Astrocyte of the cerebellum (primary cell): ENCODE results near the gene ITPR3.
"Not testable (repeated sequence)": the region's sequence is repeated elsewhere in the genome, so short reads cannot be mapped to it uniquely, and the experiment has no call there.

Experiments used
- DNase-seq: peaks from one replicate; pipeline ENCODE4 v3.0.0-alpha.2; 2011; ENCODE audit warnings: low read depth
- H3K4me3 ChIP-seq: 2 replicates; pipeline ENCODE4 v1.5.1; 2011; ENCODE audit warnings: mild to moderate bottlenecking, low read depth, low read length, moderate library complexity
- in situ Hi-C: cut with HindIII; loops from 2 replicates; pipeline ENCODE4 v1.10.0; 2017; ENCODE audit warnings: low sequenced_read_pairs
- TF ChIP-seq, protein P1 (sequence below): IDR thresholded peaks from 2 replicates; pipeline ENCODE4 v1.5.1; 2012; ENCODE audit warnings: low read length, low read depth, moderate library complexity, mild to moderate bottlenecking; ENCODE audit errors: missing control alignments

ITPR3 gene

DNA sequence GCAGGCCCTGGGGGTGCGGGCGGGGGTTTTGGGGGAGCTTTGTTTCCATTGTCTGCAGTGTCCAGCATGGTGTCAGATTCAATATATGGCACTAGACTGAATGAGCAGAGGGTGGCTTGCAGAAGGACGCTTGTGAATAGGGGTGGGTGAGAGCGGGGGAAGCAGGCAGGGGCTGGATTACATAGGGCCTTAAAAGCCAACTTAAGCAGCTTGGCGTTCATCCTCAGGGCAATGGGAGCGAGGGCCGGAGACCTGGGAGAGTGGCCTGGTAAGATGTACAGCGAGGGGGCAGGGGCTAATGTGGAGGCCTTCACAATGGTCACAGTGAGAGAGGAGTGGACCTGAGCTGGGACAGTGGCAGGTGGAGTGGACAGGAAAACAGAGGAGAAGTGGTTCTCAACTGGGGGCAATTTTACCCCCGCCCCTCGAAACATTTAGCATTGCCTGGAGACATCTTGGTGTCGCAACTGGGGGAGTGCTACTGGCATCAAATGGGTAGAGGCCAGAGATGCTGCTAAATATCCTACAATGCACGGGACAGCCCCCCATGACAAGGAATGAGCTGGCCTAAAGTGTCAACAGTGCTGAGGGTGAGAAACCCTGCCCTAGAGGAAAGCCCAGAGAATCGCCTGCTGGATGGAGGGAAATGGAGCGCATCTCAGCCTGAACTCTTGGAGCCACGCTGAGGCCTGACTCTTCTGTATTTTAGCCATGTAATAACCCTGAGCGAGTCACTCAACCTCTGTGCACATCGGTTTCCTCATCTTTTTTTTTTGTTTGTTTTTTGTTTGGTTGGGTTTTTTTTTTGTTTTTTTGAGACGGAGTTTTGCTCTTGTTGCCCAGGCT, 25.9 kb upstream of the ITPR3 start:
- in situ Hi-C loops: no loop called here
- H3K4me3 ChIP-seq: no peak overlapping the region
- TF ChIP-seq, protein P1, sequence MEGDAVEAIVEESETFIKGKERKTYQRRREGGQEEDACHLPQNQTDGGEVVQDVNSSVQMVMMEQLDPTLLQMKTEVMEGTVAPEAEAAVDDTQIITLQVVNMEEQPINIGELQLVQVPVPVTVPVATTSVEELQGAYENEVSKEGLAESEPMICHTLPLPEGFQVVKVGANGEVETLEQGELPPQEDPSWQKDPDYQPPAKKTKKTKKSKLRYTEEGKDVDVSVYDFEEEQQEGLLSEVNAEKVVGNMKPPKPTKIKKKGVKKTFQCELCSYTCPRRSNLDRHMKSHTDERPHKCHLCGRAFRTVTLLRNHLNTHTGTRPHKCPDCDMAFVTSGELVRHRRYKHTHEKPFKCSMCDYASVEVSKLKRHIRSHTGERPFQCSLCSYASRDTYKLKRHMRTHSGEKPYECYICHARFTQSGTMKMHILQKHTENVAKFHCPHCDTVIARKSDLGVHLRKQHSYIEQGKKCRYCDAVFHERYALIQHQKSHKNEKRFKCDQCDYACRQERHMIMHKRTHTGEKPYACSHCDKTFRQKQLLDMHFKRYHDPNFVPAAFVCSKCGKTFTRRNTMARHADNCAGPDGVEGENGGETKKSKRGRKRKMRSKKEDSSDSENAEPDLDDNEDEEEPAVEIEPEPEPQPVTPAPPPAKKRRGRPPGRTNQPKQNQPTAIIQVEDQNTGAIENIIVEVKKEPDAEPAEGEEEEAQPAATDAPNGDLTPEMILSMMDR: no peak
- no peak for DNase-seq

DNA sequence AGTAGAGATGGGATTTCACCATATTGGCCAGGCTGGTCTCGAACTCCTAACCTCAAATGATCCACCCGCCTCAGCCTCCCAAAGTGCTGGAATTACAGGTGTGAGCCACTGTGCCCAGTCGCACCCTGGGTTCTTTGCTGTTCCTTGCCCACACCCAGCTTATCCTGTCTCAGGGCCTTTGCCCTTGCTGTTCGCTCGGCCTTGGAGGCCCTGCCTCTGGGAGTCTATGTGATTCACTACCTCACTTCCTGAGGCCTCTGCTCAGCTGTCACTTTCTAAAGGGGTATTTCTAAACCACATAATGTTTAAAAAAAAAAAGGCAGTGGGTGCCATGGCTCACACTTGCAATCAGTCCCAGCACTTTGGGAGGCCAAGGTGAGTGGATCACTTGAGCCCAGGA, 24.2 kb upstream of the ITPR3 start:
- in situ Hi-C loops, DNase-seq: not testable (repeated sequence)

DNA sequence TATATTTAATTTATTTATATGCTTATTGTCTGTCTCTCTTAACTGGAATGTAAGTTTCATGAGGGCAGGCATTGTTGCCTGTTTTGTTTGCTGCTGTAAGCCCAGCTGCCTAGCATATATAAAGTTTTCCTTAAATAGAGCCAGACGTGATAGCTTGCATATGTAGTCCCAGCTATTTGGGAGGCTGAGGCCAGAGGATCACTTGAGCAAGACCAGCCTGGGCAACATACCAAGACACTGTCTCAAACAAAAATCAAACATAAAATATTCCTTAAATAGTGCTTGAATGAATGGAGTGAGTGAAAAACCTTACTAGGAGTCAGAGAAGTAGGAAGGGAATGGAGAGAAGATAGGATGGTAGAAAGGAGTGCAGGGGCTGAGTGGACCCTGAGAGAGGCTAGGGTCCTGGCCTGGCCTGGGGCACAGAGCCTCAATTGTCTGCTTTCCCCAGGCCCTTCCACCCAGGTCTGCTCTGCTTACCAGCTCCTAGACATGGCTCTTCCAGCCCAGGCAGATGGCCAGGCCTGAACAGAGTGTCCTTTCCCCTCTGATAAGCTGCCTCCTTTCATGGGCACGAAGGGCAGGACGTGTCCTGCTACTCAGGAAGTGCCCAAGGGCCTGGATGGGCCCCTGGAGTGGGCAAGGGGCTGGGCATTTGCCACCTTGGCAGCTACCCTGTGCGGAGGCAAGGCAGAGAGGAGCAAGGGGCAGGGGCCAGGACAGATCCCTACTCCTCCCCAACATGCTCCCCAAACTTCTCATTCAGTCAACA, 23.4 kb upstream of the ITPR3 start:
- in situ Hi-C loops: no loop called here
- no peak overlapping the region for H3K4me3 ChIP-seq
- TF ChIP-seq, protein P1: no peak
- no peak for DNase-seq

More for the DNA sequence above, 24.2 kb upstream of the ITPR3 start:
- not testable (repeated sequence) for H3K4me3 ChIP-seq

DNA sequence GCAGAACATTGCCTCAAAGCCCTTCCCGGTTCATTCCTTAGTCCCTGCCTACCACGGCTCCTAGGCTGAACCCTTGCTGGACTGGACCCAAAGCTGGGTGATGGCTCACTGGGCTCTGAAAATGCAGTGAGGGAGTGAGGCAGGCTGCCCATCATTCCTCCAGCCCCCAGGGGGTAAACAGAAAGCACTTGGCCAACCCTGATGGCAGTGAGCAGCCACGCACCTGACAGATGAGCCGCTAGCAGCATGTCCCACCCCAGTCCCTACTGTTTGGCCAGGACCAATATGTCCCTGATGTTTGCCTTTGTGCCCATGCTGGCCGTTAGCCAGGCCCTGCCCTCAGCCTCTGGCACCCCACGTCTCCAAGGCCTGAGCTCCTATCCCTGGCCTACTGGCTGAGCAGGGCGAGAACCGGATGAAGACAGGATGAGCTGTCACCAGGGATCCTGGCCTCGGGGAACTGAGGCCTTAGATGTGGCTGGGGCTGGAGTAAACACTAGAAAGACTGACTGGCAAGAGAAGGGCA, 21.6 kb upstream of the ITPR3 start:
- DNase-seq: no peak
- TF ChIP-seq, protein P1: no peak
- H3K4me3 ChIP-seq: no peak overlapping the region
- in situ Hi-C loops: no loop called here

DNA sequence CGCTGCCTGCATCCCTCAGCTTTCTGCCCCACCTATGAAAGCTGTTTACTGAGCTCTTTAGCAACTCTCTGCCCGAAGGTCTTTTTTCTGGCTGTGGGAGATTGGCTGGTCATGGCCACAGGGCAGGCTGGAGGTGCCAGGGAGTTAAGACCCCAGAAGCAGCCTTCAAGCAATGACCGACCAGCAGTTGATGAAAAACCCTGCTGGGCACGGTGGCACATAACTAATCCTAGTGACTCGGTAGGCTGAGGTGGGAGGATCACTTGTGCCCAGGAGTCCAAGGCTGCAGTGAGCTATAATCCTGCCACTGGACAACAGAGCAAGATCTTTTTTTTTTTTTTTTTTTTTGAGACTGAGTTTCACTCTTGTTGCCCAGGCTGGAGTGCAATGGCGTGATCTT, 20.4 kb upstream of the ITPR3 start:
- DNase-seq: no peak
- in situ Hi-C loops: loop anchor here (10.0 kb wide), 1 partner anchor 114 kb away; the partner anchor contains the start of gene UQCC2
- no peak overlapping the region for H3K4me3 ChIP-seq

DNA sequence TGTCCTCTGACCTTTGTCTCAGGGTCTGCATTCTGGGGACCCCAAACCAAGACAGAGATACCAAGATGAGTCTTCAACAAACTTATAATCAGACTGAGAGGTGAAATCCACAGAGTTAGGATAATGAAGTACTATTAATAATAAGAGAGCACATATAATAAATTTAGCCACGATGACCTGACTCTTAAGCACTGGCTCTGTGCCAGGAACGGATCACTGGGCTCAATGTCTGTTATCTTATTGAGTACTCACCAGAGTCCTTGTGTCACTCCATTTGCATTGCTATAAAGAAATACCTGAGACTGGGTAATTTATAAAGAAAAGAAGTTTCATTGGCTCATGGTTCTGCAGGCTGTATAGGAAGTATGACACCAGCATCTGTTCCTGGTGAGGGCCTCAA, 18.9 kb upstream of the ITPR3 start:
- H3K4me3 ChIP-seq: no peak overlapping the region
- TF ChIP-seq, protein P1: no peak
- in situ Hi-C loops: loop anchor here (10.0 kb wide), 1 partner anchor 113 kb away; the partner anchor contains the start of gene UQCC2
- DNase-seq: no peak

More for the DNA sequence above, 20.4 kb upstream of the ITPR3 start:
- TF ChIP-seq, protein P1: no peak
